ENCODE measurements around the gene MBOAT1. TPM values are rescaled to one million over a fixed set of nuclear protein-coding genes. Genes with fewer than 3 reads are reported as not detected.

Gene MBOAT1
- total and polyA plus RNA-seq, 2 of the 13 experiments (the other 11 are each of a cell fraction or from before 2014, with no cell fraction given): not detected

- TF ChIP-seq ZNF275 (CRISPR knock-in tag; IDR thresholded peaks at IDR 0.05; ENCODE audit: borderline replicate concordance) (peak; percentile 51; the same call in 1 of the 2 replicates), YEATS2 (CRISPR knock-in tag; IDR thresholded peaks at IDR 0.05; ENCODE audit: borderline replicate concordance) (no peak), AHR (CRISPR knock-in tag; IDR thresholded peaks at IDR 0.05) (no peak), ZNF496 (CRISPR knock-in tag; IDR thresholded peaks at IDR 0.05; ENCODE audit: insufficient replicate concordance) (no peak), ZNF558 (CRISPR knock-in tag; IDR thresholded peaks at IDR 0.05; ENCODE audit: borderline replicate concordance) (no peak), FLYWCH1 (CRISPR knock-in tag; IDR thresholded peaks at IDR 0.05) (no peak), DNMT1 (CRISPR knock-in tag; IDR thresholded peaks at IDR 0.05) (0 out of 2 replicates have a peak, but pooled peaks have one; percentile 34), MAFF (IDR thresholded peaks at IDR 0.05; ENCODE audit: low read depth, low read length) (no peak), NKX3-1 (CRISPR knock-in tag; IDR thresholded peaks at IDR 0.05) (no peak), ZNF274 (CRISPR knock-in tag; IDR thresholded peaks at IDR 0.05) (0 out of 2 replicates have a peak, but pooled peaks have one; percentile 60), ZNF850 (CRISPR knock-in tag; conservative IDR thresholded peaks at IDR 0.05) (no peak), CBX1 (IDR thresholded peaks at IDR 0.05; ENCODE audit: low read depth) (peak; percentile 15), HOXA9 (CRISPR knock-in tag; IDR thresholded peaks at IDR 0.05; ENCODE audit: borderline replicate concordance) (no peak), KDM4B (CRISPR knock-in tag; IDR thresholded peaks at IDR 0.05) (no peak), ZNF24 (IDR thresholded peaks at IDR 0.05) (no peak), ZNF598 (CRISPR knock-in tag; IDR thresholded peaks at IDR 0.05; ENCODE audit: borderline replicate concordance) (0 out of 2 replicates have a peak, but pooled peaks have one; percentile 48), ZNF235 (CRISPR knock-in tag; IDR thresholded peaks at IDR 0.05; ENCODE audit: borderline replicate concordance) (0 out of 2 replicates have a peak, but pooled peaks have one; percentile 43)
- TF ChIP-seq, protein P1, sequence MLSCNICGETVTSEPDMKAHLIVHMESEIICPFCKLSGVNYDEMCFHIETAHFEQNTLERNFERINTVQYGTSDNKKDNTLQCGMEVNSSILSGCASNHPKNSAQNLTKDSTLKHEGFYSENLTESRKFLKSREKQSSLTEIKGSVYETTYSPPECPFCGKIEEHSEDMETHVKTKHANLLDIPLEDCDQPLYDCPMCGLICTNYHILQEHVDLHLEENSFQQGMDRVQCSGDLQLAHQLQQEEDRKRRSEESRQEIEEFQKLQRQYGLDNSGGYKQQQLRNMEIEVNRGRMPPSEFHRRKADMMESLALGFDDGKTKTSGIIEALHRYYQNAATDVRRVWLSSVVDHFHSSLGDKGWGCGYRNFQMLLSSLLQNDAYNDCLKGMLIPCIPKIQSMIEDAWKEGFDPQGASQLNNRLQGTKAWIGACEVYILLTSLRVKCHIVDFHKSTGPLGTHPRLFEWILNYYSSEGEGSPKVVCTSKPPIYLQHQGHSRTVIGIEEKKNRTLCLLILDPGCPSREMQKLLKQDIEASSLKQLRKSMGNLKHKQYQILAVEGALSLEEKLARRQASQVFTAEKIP (CRISPR knock-in tag; IDR thresholded peaks at IDR 0.05; ENCODE audit: borderline replicate concordance): no peak
- TF ChIP-seq, protein P2, sequence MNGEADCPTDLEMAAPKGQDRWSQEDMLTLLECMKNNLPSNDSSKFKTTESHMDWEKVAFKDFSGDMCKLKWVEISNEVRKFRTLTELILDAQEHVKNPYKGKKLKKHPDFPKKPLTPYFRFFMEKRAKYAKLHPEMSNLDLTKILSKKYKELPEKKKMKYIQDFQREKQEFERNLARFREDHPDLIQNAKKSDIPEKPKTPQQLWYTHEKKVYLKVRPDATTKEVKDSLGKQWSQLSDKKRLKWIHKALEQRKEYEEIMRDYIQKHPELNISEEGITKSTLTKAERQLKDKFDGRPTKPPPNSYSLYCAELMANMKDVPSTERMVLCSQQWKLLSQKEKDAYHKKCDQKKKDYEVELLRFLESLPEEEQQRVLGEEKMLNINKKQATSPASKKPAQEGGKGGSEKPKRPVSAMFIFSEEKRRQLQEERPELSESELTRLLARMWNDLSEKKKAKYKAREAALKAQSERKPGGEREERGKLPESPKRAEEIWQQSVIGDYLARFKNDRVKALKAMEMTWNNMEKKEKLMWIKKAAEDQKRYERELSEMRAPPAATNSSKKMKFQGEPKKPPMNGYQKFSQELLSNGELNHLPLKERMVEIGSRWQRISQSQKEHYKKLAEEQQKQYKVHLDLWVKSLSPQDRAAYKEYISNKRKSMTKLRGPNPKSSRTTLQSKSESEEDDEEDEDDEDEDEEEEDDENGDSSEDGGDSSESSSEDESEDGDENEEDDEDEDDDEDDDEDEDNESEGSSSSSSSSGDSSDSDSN (CRISPR knock-in tag; IDR thresholded peaks at IDR 0.05): peak; percentile 86; the same call in 1 of the 2 replicates
Observed at GRCh38 chr6:20212392-20213111, at the start of gene MBOAT1 (continued).

Data from HepG2 (cell line).